ENCODE measurements around the gene EPS8L3.
"Not testable (repeated sequence)": the region's sequence is repeated elsewhere in the genome, so short reads cannot be mapped to it uniquely, and the experiment has no call there.

Gene EPS8L3

GRCh38 chr1:109759513-109760334 is 4.0 kb downstream of the EPS8L3 start:
- H3K27me3 Mint-ChIP-seq (ENCODE audit: low read depth, poor library complexity), result peaks cover 10% of the 10 kb centered on the region
- H3K9me3 Mint-ChIP-seq, result no peaks in the 10 kb centered on the region
- no peak for DNase-seq
- TF ChIP-seq CTCF (IDR thresholded peaks at IDR 0.05), result no peak
- H3K36me3 Mint-ChIP-seq (ENCODE audit: low read depth), result no peaks in the 10 kb centered on the region
- peaks cover 25% of the 10 kb centered on the region for H3K4me1 Mint-ChIP-seq
- no peak overlapping the region for H3K27ac Mint-ChIP-seq
- H3K4me3 Mint-ChIP-seq, result no peak overlapping the region

GRCh38 chr1:109757936-109758786 is 5.6 kb downstream of the EPS8L3 start:
- no peak for TF ChIP-seq CTCF (IDR thresholded peaks at IDR 0.05)
- no peak overlapping the region for H3K4me3 Mint-ChIP-seq
- H3K4me1 Mint-ChIP-seq, result peaks cover 25% of the 10 kb centered on the region
- H3K36me3 Mint-ChIP-seq (ENCODE audit: low read depth), result no peaks in the 10 kb centered on the region
- DNase-seq, result no peak
- no peak overlapping the region for H3K27ac Mint-ChIP-seq
- peaks cover 10% of the 10 kb centered on the region for H3K27me3 Mint-ChIP-seq (ENCODE audit: low read depth, poor library complexity)
- no peaks in the 10 kb centered on the region for H3K9me3 Mint-ChIP-seq

- no peak for TF ChIP-seq CTCF (IDR thresholded peaks at IDR 0.05)
- no peak overlapping the region for H3K4me3 Mint-ChIP-seq
- peaks cover 10% of the 10 kb centered on the region for H3K27me3 Mint-ChIP-seq (ENCODE audit: low read depth, poor library complexity)
- no peaks in the 10 kb centered on the region for H3K9me3 Mint-ChIP-seq
- no peak for DNase-seq
- H3K27ac Mint-ChIP-seq, result no peak overlapping the region
- H3K4me1 Mint-ChIP-seq, result peaks cover 14% of the 10 kb centered on the region
- no peaks in the 10 kb centered on the region for H3K36me3 Mint-ChIP-seq (ENCODE audit: low read depth)
Measured at GRCh38 chr1:109756848-109757521, 6.7 kb downstream of the EPS8L3 start.

GRCh38 chr1:109756325-109756724 is 7.4 kb downstream of the EPS8L3 start:
- peaks cover 14% of the 10 kb centered on the region for H3K4me1 Mint-ChIP-seq
- not testable (repeated sequence) for H3K27ac Mint-ChIP-seq; H3K9me3 Mint-ChIP-seq; H3K36me3 Mint-ChIP-seq (ENCODE audit: low read depth); DNase-seq; H3K4me3 Mint-ChIP-seq
- H3K27me3 Mint-ChIP-seq (ENCODE audit: low read depth, poor library complexity), result peaks cover 14% of the 10 kb centered on the region

GRCh38 chr1:109754738-109755137 is 9.0 kb downstream of the EPS8L3 start:
- TF ChIP-seq CTCF (IDR thresholded peaks at IDR 0.05), result no peak
- no peak overlapping the region for H3K4me3 Mint-ChIP-seq

More at GRCh38 chr1:109754738-109755137, 9.0 kb downstream of the EPS8L3 start:
- DNase-seq, result no peak
- no peaks in the 10 kb centered on the region for H3K4me1 Mint-ChIP-seq
- H3K27ac Mint-ChIP-seq, result no peak overlapping the region
- peaks cover 18% of the 10 kb centered on the region for H3K27me3 Mint-ChIP-seq (ENCODE audit: low read depth, poor library complexity)
- peaks cover 5% of the 10 kb centered on the region for H3K9me3 Mint-ChIP-seq
- H3K36me3 Mint-ChIP-seq (ENCODE audit: low read depth), result no peaks in the 10 kb centered on the region
